ENCODE results near the gene WTIP. TPM values are rescaled to one million over a fixed set of nuclear protein-coding genes. Genes with fewer than 3 reads are reported as not detected.

The WTIP gene
- total and polyA plus RNA-seq, 2 of the 13 experiments (the other 11 are each of a cell fraction or from before 2014, with no cell fraction given) = 15.0 to 18.1 TPM

DNA sequence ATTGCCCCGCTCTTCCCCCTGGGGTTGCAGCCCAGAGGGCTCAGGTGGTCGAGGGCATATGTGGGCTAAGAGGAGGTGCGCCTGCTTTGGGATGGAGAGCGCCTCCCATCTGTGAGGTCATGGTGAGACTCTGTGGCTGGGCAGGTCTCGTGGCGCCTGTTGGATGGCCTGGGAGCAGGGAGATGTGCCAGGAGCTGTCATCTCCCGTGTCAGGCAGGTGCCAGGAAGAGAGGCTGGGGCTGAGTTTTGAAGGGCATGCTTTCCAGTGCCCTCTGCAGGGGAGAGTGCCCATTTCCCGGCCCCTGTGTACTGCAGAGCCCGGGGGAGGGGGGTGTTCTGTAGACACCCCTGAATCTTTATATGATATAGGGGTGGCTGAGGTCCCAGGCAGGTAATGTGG, 2.8 kb downstream of the WTIP start:
- no peaks in the 10 kb centered on the region; a peak in 1 of 5 replicates for H3K36me3 ChIP-seq (replicated peaks in 1 of 2; ENCODE audit: control insufficient read depth in 1 of 2, insufficient read depth in 2 of 2, low read length in 2 of 2)
- H4K20me1 ChIP-seq (ENCODE audit: insufficient read depth, low read length) = 0 out of 2 replicates have a peak, but pooled peaks cover 2% of the 10 kb centered on the region
- H3K27me3 ChIP-seq (ENCODE audit: control insufficient read depth in 1 of 2, insufficient read depth in 2 of 2, low read length in 2 of 2) = no peaks in the 10 kb centered on the region
- no peak overlapping the region for H3K27ac ChIP-seq (ENCODE audit: extremely low read length, insufficient read depth, low read length)
- no peak overlapping the region for H3K9ac ChIP-seq (ENCODE audit: insufficient read depth, low read depth, low read length)
- TF ChIP-seq ZIK1 (CRISPR knock-in tag; IDR thresholded peaks at IDR 0.05; ENCODE audit: borderline replicate concordance, low read depth) = no peak
- 0 out of 2 replicates have a peak, but pooled peaks have one; percentile 27 for TF ChIP-seq ZNF253 (CRISPR knock-in tag; IDR thresholded peaks at IDR 0.05; ENCODE audit: borderline replicate concordance)
- no peak overlapping the region for H3K4me2 ChIP-seq (ENCODE audit: low read depth, low read length)
- ChIA-PET CTCF (ENCODE audit: low intra/inter-chr PET ratio, low total read pairs) (no interaction called here), POLR2A (no interaction called here)
- intact Hi-C loops (cut with micrococcal nuclease; ENCODE audit: unreplicated experiment) (no loop called here), in situ Hi-C loops (cut with HindIII; ENCODE audit: extremely low pct_ligation_motif_present, low pct_unique_long_range_greater_than_20kb) (no loop called here)
- peaks cover 2% of the 10 kb centered on the region for H3K79me2 ChIP-seq (ENCODE audit: insufficient read depth, low read length)
- FAIRE-seq (no peak), DNase-seq (ENCODE audit: low spot score) (no peak), ATAC-seq (no peak)
- 98% methylated on average over 6 of the region's 9 CpGs for WGBS (ENCODE audit: low lambda C conversion rate)
- no peaks in the 10 kb centered on the region for H3K9me3 ChIP-seq (ENCODE audit: low read length)
- no peak overlapping the region for H2AFZ ChIP-seq (ENCODE audit: low read length)
- BruUV-seq (replicated peaks) = TSS peak; percentile 53
- peaks cover 24% of the 10 kb centered on the region for H3K4me1 ChIP-seq (ENCODE audit: insufficient read depth, low read length)
- H3K4me3 ChIP-seq (replicated peaks in 1 of 3; ENCODE audit: insufficient read depth in 1 of 3, low read depth in 2 of 3, low read length in 3 of 3) = no peak overlapping the region

- ATAC-seq (no peak), FAIRE-seq (no peak), DNase-seq (ENCODE audit: low spot score) (no peak)
- POLR2A ChIA-PET = no interaction called here
- Histone ChIP-seq H3K79me2 (ENCODE audit: insufficient read depth, low read length) (peaks cover 2% of the 10 kb centered on the region), H2AFZ (ENCODE audit: low read length) (no peak overlapping the region), H3K27ac (ENCODE audit: extremely low read length, insufficient read depth, low read length) (no peak overlapping the region), H3K36me3 (replicated peaks in 1 of 2; ENCODE audit: control insufficient read depth in 1 of 2, insufficient read depth in 2 of 2, low read length in 2 of 2) (peaks cover 0 to 3% of the 10 kb centered on the region in 2 experiments; a peak in 2 of 5 replicates), H4K20me1 (ENCODE audit: insufficient read depth, low read length) (0 out of 2 replicates have a peak, but pooled peaks cover 2% of the 10 kb centered on the region), H3K4me2 (ENCODE audit: low read depth, low read length) (no peak overlapping the region), H3K9ac (ENCODE audit: insufficient read depth, low read depth, low read length) (no peak overlapping the region), H3K9me3 (ENCODE audit: low read length) (no peaks in the 10 kb centered on the region), H3K27me3 (ENCODE audit: control insufficient read depth in 1 of 2, insufficient read depth in 2 of 2, low read length in 2 of 2) (no peaks in the 10 kb centered on the region), H3K4me3 (replicated peaks in 1 of 3; ENCODE audit: insufficient read depth in 1 of 3, low read depth in 2 of 3, low read length in 3 of 3) (no peak overlapping the region), H3K4me1 (ENCODE audit: insufficient read depth, low read length) (peaks cover 22% of the 10 kb centered on the region)
- BruUV-seq (replicated peaks) = no TSS peak
- 83% methylated on average over 9 of the region's 9 CpGs for WGBS (ENCODE audit: low lambda C conversion rate)
- TF ChIP-seq ZNF780A (CRISPR knock-in tag; IDR thresholded peaks at IDR 0.05) (no peak), ZNF562 (CRISPR knock-in tag; IDR thresholded peaks at IDR 0.05; ENCODE audit: borderline replicate concordance) (no peak), KLF16 (CRISPR knock-in tag; IDR thresholded peaks at IDR 0.05) (no peak), GLI4 (CRISPR knock-in tag; IDR thresholded peaks at IDR 0.05; ENCODE audit: borderline replicate concordance) (no peak), ZC3H4 (CRISPR knock-in tag; IDR thresholded peaks at IDR 0.05; ENCODE audit: borderline replicate concordance) (no peak), ZFP36L2 (CRISPR knock-in tag; IDR thresholded peaks at IDR 0.05) (no peak), ATAD3A (CRISPR knock-in tag; IDR thresholded peaks at IDR 0.05) (no peak), SYNCRIP (IDR thresholded peaks at IDR 0.05; ENCODE audit: insufficient read depth, low read depth, low read length) (no peak), SMARCC2 (IDR thresholded peaks at IDR 0.05) (no peak), HHEX (CRISPR knock-in tag; IDR thresholded peaks at IDR 0.05) (no peak), ZNF468 (CRISPR knock-in tag; IDR thresholded peaks at IDR 0.05) (no peak)
- TF ChIP-seq, protein P1, sequence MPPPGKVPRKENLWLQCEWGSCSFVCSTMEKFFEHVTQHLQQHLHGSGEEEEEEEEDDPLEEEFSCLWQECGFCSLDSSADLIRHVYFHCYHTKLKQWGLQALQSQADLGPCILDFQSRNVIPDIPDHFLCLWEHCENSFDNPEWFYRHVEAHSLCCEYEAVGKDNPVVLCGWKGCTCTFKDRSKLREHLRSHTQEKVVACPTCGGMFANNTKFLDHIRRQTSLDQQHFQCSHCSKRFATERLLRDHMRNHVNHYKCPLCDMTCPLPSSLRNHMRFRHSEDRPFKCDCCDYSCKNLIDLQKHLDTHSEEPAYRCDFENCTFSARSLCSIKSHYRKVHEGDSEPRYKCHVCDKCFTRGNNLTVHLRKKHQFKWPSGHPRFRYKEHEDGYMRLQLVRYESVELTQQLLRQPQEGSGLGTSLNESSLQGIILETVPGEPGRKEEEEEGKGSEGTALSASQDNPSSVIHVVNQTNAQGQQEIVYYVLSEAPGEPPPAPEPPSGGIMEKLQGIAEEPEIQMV (CRISPR knock-in tag; IDR thresholded peaks at IDR 0.05; ENCODE audit: low read depth) = no peak
- intact Hi-C loops (cut with micrococcal nuclease; ENCODE audit: unreplicated experiment) (no loop called here), in situ Hi-C loops (cut with HindIII; ENCODE audit: extremely low pct_ligation_motif_present, low pct_unique_long_range_greater_than_20kb) (no loop called here)
- CTCF ChIA-PET (ENCODE audit: low intra/inter-chr PET ratio, low total read pairs) = no interaction called here
These were observed 4.3 kb downstream of the WTIP start for GRCh38 chr19:34485831-34486230.
